Activated CD8-positive, alpha-beta T cell treated with anti-CD3 and anti-CD28 coated beads, Interleukin-2, amount 10 ng/mL, durations not matched to agents 7 days and 5 days (primary cell): ENCODE measurements around the gene TMEM108. TPM values are rescaled to one million over a fixed set of nuclear protein-coding genes. Genes with fewer than 3 reads are reported as not detected.

Source experiments
- ATAC-seq: fragments of 150-1000 bp; cut with Tn5 transposase; one replicate; pipeline ENCODE4 v1.10.0; 2021; ENCODE audit warnings: moderate library complexity
- CTCF ChIA-PET: fragments of 350-600 bp; sonication (Branson Sonifier 250); formaldehyde crosslinking; loops from one replicate; lab custom pipeline; 2021; ENCODE audit warnings: antibody characterized with exemption; lab: Charles Lee
- POLR2A ChIA-PET: fragments of 350-600 bp; sonication (Branson Sonifier 250); formaldehyde crosslinking; loops from one replicate; lab custom pipeline; 2021; ENCODE audit warnings: antibody characterized with exemption; lab: Charles Lee
- DNase-seq: peaks from one replicate; pipeline ENCODE4 v3.0.0-alpha.2; 2020
- H3K27ac Mint-ChIP-seq: one replicate; pipeline ENCODE4 v1.8.0; 2021; ENCODE audit warnings: mild to moderate bottlenecking, mixed read lengths
- H3K27me3 Mint-ChIP-seq: one replicate; pipeline ENCODE4 v1.8.0; 2021; ENCODE audit warnings: low read depth, mixed read lengths
- H3K36me3 Mint-ChIP-seq: one replicate; pipeline ENCODE4 v1.8.0; 2021; ENCODE audit warnings: low read depth, mixed read lengths
- H3K4me1 Mint-ChIP-seq: one replicate; pipeline ENCODE4 v1.8.0; 2021; ENCODE audit warnings: low read depth, mixed read lengths
- H3K4me3 Mint-ChIP-seq: one replicate; pipeline ENCODE4 v1.8.0; 2021; ENCODE audit warnings: mild to moderate bottlenecking, mixed read lengths
- H3K9me3 Mint-ChIP-seq: one replicate; pipeline ENCODE4 v1.8.0; 2022; ENCODE audit warnings: mixed read lengths; ENCODE audit not compliant: insufficient read depth
- total RNA-seq, 2 experiments: library from RNA; stranded (reverse); gene quantifications; one replicate each; pipeline ENCODE4 v1.2.3, GENCODE V29; 2021

TMEM108 gene
- total RNA-seq, 2 experiments from 2014 or later: not detected

DNA sequence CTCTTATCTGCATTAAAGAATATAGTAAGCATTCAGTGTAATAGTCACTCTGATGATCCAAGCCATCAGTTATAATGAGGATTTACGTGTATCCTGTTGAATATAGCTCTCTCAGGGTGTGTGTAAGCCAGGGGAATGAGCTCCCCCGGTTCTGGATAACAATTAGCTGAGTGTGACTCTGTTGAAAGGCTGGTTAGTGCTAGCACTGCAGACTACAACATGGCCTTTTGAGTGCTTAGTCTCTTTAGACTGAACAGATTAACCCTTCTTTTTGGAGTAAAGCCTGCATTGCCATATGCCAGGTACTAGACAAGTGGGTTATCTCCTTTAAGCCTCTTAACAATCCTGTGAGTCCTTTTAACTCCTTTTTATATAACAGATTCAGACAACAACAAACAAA lies 119.5 kb downstream of the TMEM108 start:
- no peaks in the 10 kb centered on the region for H3K4me1 Mint-ChIP-seq
- ATAC-seq: no peak
- H3K27me3 Mint-ChIP-seq: no peaks in the 10 kb centered on the region
- no peak for DNase-seq
- no peaks in the 10 kb centered on the region for H3K9me3 Mint-ChIP-seq
- POLR2A ChIA-PET: no interaction called here
- H3K36me3 Mint-ChIP-seq: no peaks in the 10 kb centered on the region
- H3K27ac Mint-ChIP-seq: no peak overlapping the region
- CTCF ChIA-PET: no interaction called here
- no peak overlapping the region for H3K4me3 Mint-ChIP-seq

DNA sequence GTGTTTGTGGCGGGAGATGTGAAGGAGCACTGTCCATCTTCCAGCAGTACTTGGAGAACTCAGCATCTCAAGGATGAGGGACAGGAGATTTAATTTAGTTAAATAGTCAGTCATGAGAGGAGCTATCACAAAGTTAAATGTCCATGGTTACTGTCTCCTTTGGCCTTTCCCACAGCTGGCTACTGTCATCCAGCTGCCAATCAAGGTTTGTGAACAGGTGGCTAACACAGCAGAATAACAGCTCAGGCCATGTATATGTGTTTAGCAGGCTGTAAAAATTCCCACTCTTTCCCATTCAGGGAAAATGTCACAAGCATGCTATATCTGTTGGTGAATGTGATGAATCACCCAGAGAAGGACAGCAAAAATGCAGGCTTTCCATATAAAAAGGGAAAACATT lies 120.5 kb downstream of the TMEM108 start:
- Mint-ChIP-seq H3K27ac (no peak overlapping the region), H3K4me3 (no peak overlapping the region), H3K27me3 (no peaks in the 10 kb centered on the region), H3K36me3 (no peaks in the 10 kb centered on the region), H3K9me3 (no peaks in the 10 kb centered on the region), H3K4me1 (no peaks in the 10 kb centered on the region)
- ChIA-PET POLR2A (no interaction called here), CTCF (no interaction called here)
- DNase-seq (no peak), ATAC-seq (no peak)

DNA sequence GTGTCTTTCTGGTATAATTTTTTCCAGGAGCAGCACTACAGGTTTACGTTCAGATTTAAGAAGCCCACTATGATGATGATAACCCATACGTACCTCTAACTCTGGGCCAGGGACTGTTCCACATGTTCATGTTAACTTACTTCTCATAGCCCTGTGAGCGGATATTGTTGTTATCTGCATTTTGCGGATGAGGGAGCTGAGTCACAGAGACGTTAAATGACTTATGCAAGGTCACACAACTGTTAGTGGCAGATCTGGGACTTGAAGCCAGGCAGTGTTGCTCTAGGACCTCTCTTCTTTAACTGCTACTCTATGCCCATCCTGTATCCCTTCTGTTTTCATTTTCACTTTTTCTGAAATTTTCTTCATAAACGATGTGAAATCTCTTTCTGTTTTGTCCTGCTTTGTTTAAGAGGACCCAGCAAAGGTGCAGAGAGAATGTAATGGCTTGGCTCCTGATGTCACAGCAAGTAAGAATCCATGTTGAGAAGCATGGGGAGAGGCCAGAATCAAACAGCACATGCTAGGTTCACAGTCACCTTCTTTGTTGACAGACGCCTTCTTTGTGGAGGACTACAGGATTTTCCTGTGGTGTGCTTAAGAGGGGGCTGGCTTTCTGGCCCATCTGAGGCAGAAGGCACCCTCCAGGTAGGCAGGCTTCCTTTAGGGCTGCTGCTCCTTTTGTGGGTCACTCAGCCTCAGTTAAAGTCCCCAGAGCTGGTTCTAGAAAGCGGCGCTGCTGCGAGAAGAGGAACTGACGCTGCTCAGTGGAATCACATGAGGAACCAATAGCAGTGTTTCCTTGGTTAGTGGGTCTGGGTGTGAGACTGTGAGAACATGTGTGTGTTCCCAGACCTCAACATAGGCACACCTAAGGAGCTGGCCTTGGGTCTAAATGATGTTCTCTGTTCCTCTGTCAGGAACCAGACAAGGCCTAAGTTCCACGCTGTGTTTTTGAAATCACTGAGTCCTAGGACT lies 121.6 kb downstream of the TMEM108 start:
- POLR2A ChIA-PET: no interaction called here
- Mint-ChIP-seq H3K27me3 (peaks cover 4% of the 10 kb centered on the region), H3K36me3 (no peaks in the 10 kb centered on the region), H3K4me3 (no peak overlapping the region), H3K9me3 (no peaks in the 10 kb centered on the region), H3K27ac (no peak overlapping the region), H3K4me1 (no peaks in the 10 kb centered on the region)
- DNase-seq: no peak
- CTCF ChIA-PET: no interaction called here
- ATAC-seq: no peak

DNA sequence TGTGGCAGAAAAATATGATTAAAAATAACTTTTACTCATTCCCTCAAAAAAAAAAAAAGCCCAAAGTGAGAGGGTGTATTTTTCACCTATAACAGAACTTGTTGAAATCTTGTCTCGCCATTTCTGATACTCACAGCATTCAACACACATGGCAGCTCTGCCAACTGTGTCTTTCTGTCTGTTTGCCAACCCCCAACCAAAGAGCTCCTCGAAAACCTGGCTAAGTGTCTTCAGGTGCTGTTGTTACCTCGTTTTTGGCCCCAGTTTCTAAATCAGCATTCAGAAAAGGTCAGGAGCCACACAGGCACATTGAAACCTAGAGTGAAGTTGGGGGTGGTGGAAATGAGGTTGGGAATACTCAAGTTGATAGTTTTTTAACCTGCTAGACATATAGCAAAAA lies 123.5 kb downstream of the TMEM108 start:
- no peak for ATAC-seq

DNA sequence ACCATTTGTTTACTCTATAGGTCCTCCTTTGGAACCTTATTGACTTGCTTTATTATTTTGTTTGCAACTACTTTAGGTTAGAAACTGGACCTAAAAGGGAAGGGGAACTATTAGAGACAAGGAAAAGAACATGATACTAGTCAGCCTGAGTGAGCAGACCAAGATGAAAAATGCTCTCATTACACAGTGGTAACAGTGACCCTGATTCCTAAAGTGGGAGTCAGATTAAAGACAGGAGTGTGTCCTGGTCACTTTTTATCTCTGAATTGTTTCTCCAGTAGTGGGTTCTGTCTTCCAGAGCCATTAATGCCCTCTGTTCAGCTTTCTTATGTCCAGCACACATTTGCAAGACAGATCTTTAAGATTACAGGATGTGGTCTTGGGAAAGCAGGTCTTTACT lies 124.1 kb downstream of the TMEM108 start:
- no peaks in the 10 kb centered on the region for H3K9me3 Mint-ChIP-seq

More for the DNA sequence above, 123.5 kb downstream of the TMEM108 start:
- CTCF ChIA-PET: no interaction called here
- Mint-ChIP-seq H3K9me3 (no peaks in the 10 kb centered on the region), H3K27me3 (peaks cover 4% of the 10 kb centered on the region), H3K27ac (no peak overlapping the region), H3K4me1 (no peaks in the 10 kb centered on the region), H3K36me3 (no peaks in the 10 kb centered on the region), H3K4me3 (no peak overlapping the region)
- POLR2A ChIA-PET: no interaction called here
- DNase-seq: no peak

DNA sequence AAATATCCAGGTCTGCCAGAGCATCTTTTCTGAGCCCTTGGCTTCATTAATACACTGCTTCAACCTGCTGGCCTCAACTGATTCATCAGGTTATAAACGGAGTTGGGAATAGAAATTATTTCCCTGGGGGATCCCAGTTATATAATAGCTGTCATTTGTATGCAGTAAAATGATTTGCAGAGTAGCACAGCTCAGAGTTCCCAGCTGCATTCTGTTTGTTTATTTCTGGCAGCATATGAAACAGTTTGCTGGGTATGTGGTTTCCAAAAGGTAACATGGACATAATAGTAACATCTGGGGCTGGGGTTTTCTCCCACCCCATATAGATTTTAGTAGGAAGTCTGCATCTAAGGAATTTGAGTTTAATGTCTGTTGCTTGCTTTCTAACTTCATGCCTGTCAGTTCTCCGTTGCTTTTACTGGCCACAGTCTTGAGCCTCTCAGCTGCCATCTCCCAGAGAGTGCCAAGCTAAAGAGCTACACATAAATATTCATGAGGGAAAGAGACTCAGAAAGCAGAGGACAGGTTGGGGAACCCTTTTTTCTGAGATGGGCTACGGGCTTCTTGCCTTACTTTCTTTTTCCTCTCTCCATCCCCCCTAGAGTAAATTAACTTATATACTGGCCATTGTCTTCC lies 124.6 kb downstream of the TMEM108 start:
- ChIA-PET POLR2A (no interaction called here), CTCF (no interaction called here)
- Mint-ChIP-seq H3K27ac (no peak overlapping the region), H3K4me1 (no peaks in the 10 kb centered on the region), H3K36me3 (no peaks in the 10 kb centered on the region), H3K27me3 (peaks cover 4% of the 10 kb centered on the region), H3K9me3 (no peaks in the 10 kb centered on the region), H3K4me3 (no peak overlapping the region)
- ATAC-seq (no peak), DNase-seq (no peak)

More for the DNA sequence above, 124.1 kb downstream of the TMEM108 start:
- no peaks in the 10 kb centered on the region for H3K4me1 Mint-ChIP-seq
- no peak overlapping the region for H3K4me3 Mint-ChIP-seq
- no peak for ATAC-seq
- peaks cover 4% of the 10 kb centered on the region for H3K27me3 Mint-ChIP-seq
- H3K36me3 Mint-ChIP-seq: no peaks in the 10 kb centered on the region
- H3K27ac Mint-ChIP-seq: no peak overlapping the region
- DNase-seq: no peak
- CTCF ChIA-PET: no interaction called here
- POLR2A ChIA-PET: no interaction called here

DNA sequence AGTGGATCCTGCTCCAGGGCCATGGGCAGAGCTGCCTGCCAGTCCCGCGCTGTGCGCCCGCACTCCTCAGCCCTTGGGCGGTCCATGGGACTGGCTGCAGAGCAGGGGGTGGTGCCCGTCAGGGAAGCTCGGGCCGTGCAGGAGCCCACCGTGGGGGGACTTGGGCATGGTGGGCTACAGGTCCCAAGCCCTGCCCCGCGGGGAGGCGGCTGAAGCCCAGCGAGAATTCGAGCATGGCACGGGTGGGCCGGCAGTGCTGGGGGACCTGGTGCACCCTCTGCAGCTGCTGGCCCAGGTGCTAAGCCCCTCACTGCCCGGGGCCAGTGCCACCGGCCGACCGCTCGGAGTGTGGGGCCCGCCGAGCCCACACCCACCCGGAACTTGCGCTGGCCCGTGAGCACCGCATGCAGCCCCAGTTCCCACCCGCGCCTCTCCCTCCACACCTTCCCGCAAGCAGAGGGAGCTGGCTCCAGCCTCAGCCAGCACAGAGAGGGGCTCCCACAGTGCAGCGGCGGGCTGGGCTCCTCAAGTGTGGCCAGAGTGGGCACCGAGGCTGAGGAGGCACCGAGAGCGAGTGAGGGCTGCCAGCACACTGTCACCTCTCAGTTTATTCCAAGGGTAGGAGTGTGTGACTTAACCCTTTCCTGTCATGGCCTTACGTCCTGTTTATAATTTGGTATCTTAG lies 129.3 kb downstream of the TMEM108 start:
- CTCF ChIA-PET: no interaction called here
- POLR2A ChIA-PET: no interaction called here
- no peaks in the 10 kb centered on the region for H3K4me1 Mint-ChIP-seq
- no peak overlapping the region for H3K4me3 Mint-ChIP-seq
- H3K27ac Mint-ChIP-seq: no peak overlapping the region
- DNase-seq: no peak
- ATAC-seq: no peak
- no peaks in the 10 kb centered on the region for H3K9me3 Mint-ChIP-seq
- H3K36me3 Mint-ChIP-seq: no peaks in the 10 kb centered on the region
- peaks cover 8% of the 10 kb centered on the region for H3K27me3 Mint-ChIP-seq

DNA sequence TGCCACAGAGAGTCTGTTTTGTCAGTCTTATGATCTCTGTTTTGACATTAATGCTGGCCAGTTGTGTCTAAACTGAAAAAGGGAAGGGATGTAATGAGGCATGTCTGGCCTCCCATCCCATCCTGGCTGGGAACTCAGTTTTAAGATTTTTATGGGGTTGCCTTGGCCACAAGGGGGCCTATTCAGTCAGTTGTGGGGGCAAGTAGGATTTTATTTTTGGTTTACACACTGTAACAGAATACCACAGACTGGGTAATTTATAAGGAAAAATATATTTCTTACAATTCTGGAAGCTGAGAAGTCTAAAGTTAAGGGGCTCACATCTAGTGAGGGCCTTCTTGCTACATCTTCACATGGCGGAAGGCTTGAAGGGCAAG lies 129.8 kb downstream of the TMEM108 start:
- Mint-ChIP-seq H3K27me3 (peaks cover 8% of the 10 kb centered on the region), H3K4me1 (no peaks in the 10 kb centered on the region), H3K4me3 (no peak overlapping the region), H3K27ac (no peak overlapping the region), H3K9me3 (no peaks in the 10 kb centered on the region), H3K36me3 (no peaks in the 10 kb centered on the region)
- CTCF ChIA-PET: no interaction called here
- POLR2A ChIA-PET: no interaction called here
- no peak for ATAC-seq
- DNase-seq: no peak

DNA sequence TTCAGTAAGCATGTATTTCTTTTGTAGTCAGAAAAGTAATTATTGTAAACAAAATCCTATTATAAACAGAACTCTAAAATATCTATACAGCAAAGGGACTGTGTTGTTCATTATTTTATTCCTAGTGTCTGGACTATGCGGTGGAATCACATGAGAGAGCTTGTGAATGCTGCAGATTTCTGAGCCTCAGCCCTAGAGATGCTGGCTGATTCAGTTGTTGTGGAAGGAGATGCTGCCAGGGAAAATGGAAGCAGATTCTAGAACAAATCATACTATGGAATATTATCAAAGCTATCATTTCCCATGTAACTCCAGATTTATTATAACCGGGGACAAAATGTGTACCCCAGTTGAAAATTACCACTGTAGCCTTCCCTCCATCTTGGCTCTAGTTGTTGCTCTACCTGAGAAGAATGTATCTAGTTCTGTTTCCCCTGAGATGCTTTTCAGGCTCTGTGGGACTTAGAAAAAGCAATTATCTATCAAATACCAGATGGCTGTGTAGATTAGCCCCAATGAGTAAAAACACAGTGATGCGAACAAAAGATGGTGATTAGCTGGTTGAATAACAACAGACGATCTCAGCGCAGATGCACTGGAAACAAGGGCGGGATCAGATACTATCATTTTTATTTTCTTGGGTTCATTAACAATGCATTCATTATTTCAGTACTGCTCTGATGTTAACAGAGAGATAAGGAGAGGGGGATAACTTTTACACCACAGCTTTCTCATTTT lies 131.3 kb downstream of the TMEM108 start:
- no peaks in the 10 kb centered on the region for H3K4me1 Mint-ChIP-seq
- POLR2A ChIA-PET: no interaction called here
- no peak overlapping the region for H3K27ac Mint-ChIP-seq
- no peaks in the 10 kb centered on the region for H3K36me3 Mint-ChIP-seq
- no peak overlapping the region for H3K4me3 Mint-ChIP-seq
- ATAC-seq: no peak
- DNase-seq: no peak
- H3K9me3 Mint-ChIP-seq: no peaks in the 10 kb centered on the region
- H3K27me3 Mint-ChIP-seq: peaks cover 4% of the 10 kb centered on the region
- CTCF ChIA-PET: interaction anchor here (1.0 kb wide), 1 partner anchor 11 kb away, joined by 3 read pairs; no protein-coding TSS in a partner anchor

DNA sequence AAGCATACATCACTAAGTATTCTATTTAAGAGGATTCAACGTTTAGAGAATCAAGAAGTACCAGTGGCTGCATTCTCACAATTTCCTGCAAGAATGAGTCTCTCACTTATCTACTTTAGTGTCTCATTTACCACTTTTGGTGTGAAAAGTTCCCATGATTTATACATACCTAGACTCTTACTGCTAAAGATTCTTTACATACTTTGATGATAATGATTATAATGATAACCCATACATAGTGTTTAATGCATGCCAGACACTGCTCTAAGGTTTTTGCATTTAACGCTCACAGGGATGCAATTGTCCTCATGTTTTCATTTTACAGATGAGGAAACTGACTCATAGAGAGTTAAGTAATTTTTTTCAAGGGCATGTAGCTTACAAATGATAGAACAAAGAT lies 133.6 kb downstream of the TMEM108 start:
- no peaks in the 10 kb centered on the region for H3K36me3 Mint-ChIP-seq
- no peak overlapping the region for H3K4me3 Mint-ChIP-seq
- no peaks in the 10 kb centered on the region for H3K9me3 Mint-ChIP-seq
- DNase-seq (no peak), ATAC-seq (no peak)
- peaks cover 4% of the 10 kb centered on the region for H3K27me3 Mint-ChIP-seq
- ChIA-PET CTCF (no interaction called here), POLR2A (no interaction called here)
- H3K4me1 Mint-ChIP-seq: no peaks in the 10 kb centered on the region
- no peak overlapping the region for H3K27ac Mint-ChIP-seq

DNA sequence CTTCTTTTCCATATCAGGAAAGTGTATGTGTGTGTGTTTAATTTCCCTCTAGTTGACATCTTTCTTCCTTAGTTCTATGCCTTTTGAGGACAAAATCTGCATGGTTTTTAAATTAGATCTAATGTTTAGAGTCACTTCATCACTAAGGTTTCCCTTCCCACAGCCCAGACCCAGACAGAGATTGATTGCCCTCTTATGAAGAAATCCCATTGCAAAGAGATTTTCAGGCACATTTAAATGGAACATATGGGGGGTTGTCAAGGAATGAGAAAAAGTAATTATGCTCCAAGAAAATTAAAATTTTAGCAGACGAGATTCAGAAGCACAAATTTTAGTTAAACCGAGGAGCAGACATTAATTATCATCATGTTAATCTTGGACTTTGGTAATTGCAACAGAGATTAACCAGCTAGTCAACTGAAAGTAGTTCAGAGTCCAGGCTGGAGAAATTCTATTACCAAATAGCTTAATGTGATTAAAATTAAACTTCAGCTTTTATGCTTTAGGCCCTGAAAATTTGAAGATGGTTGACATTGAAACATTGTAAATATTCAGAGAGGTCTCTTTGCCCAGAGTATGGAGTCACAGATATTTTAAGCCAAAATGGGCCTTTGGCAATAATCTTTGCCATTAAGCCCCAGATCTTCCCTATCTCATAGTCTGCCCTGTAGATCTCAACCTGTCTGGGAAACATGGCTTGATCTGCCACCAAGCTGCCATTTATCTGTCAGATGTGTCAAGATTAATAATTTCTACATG lies 143.4 kb downstream of the TMEM108 start:
- ChIA-PET POLR2A (no interaction called here), CTCF (no interaction called here)
- DNase-seq: no peak
- Mint-ChIP-seq H3K36me3 (no peaks in the 10 kb centered on the region), H3K4me1 (no peaks in the 10 kb centered on the region), H3K4me3 (no peak overlapping the region), H3K27me3 (peaks cover 10% of the 10 kb centered on the region), H3K9me3 (no peaks in the 10 kb centered on the region), H3K27ac (no peak overlapping the region)
- ATAC-seq: no peak
